ENCODE data around the gene CCDC91.

DNA sequence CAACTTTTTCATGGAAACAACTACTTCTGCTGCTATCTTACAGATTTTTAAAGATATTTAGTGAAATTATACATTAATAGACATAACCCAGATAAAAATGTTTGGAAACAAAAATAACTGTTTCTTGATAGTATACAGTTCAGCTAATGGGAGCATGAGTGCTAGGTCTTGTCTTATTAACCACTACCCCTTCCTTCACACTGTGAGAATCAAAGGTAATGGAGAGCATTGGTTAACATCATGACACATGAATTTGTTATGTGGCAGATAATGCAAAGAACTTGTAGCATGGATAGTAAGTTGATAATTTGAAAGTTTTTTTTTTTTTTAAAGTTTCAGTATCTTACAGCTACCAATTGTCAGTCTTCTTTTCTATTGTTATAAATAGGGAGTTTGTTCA is 44.2 kb downstream of the CCDC91 start:
- no peak for TF ChIP-seq POLR2A (IDR thresholded peaks at IDR 0.05)
- TF ChIP-seq, protein P1, sequence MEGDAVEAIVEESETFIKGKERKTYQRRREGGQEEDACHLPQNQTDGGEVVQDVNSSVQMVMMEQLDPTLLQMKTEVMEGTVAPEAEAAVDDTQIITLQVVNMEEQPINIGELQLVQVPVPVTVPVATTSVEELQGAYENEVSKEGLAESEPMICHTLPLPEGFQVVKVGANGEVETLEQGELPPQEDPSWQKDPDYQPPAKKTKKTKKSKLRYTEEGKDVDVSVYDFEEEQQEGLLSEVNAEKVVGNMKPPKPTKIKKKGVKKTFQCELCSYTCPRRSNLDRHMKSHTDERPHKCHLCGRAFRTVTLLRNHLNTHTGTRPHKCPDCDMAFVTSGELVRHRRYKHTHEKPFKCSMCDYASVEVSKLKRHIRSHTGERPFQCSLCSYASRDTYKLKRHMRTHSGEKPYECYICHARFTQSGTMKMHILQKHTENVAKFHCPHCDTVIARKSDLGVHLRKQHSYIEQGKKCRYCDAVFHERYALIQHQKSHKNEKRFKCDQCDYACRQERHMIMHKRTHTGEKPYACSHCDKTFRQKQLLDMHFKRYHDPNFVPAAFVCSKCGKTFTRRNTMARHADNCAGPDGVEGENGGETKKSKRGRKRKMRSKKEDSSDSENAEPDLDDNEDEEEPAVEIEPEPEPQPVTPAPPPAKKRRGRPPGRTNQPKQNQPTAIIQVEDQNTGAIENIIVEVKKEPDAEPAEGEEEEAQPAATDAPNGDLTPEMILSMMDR (IDR thresholded peaks at IDR 0.05) = no peak
